CD4-positive, alpha-beta T cell treated with Interleukin-10 for 1 hour (primary cell): ENCODE measurements around the gene FGD1.

ENCODE experiments used
- DNase-seq: peaks from one replicate; pipeline ENCODE4 v3.0.0-alpha.2; 2020

The FGD1 gene

GRCh38 chrX:54470054-54470760 lies 25.8 kb downstream of the FGD1 start:
- DNase-seq = no peak

- DNase-seq = no peak
These were observed 43.1 kb downstream of the FGD1 start for GRCh38 chrX:54452920-54453319.

- DNase-seq = no peak
These were observed 46.1 kb downstream of the FGD1 start for GRCh38 chrX:54449929-54450328.

DNA sequence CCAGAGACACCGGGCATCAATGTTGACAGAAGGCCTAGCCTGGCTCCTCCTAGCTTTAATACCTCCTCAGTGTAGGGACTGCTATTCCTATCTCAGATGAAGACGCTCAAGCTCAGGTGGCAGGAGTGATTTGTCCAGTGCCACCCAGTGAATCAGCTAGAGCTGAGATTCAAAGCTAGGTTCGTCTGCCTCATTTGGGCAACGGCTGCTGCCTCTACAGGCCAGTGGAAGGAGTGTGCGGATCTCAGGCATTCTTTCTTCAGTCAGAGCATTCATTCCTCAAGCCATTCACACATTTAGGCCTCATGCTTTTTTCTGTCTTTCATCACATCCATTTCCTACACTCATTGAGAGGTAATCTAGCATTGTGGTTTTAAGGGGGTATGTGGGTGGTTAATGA lies 48.6 kb downstream of the FGD1 start:
- no peak for DNase-seq

- DNase-seq = no peak
These were observed 50.0 kb downstream of the FGD1 start for GRCh38 chrX:54446084-54446483.

- DNase-seq = no peak
These were observed 51.3 kb downstream of the FGD1 start for GRCh38 chrX:54444752-54445151.

- DNase-seq = no peak
These were observed 53.2 kb downstream of the FGD1 start for GRCh38 chrX:54442790-54443189.

DNA sequence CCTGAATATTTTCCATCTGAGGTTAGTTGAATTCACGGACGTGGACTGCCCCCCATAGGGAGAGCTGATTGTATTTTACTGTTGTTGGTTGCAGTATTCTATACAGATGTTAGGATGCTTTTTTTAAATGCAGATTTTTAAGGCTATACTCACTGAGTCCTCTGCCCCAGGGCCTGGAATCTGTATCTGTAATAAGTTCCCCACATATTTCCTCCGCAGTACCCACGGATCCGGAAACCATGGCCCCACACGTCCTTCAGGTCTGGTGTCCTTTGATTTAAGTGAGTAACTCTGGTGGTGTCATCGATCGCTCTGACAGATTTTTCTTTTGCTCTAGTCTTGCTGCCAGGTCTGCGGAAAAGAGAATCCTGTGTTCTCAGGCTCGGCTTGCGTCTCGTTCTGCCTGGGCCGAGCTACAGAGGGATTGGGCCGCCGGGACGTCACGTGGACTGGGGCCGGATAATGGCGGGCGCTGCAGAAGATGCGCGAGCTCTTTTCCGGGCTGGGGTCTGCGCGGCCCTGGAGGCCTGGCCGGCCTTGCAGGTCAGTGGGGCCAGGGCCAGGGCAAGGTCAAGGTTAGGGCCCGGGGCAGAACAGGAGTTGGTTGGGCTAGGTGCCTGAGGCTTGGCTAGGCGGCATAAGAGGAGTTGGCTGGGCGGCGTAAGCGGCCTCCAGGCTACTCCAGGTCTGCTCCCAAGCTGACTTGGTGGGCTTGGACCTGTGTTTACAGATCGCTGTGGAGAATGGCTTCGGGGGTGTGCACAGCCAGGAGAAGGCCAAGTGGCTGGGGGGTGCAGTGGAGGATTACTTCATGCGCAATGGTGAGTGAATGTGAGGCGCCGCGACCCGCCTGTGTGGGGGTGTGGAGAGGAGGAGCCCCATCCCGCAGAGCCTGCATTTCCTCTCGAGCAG lies 55.8 kb downstream of the FGD1 start, which contains the start of gene TSR2:
Gene TSR2 (plus strand): TSS at position 445 of the 912 bp plus-strand sequence. CDS start 18 bp downstream, at position 463.
- DNase-seq = peak; percentile 84

GRCh38 chrX:54435121-54435520 lies 60.9 kb downstream of the FGD1 start:
- DNase-seq = no peak

DNA sequence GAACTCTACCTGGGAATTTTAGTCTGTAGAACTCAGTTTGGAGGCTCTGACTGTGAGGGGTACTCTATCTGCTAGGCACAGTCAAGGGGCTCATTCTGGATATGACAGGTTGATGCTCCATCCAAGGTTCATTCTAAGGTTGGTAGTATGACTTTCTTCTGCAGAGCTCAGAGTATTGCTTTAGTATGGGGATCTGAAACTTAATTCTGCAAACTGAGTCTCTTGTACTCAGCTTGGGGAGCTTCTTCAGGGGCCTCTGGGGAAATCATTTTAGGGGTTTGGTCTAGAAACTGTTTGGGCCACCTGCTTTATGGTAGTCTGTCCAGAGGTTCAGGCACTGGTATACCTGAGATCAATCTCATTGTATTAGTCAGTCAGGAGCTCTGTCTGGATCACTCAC lies 65.5 kb downstream of the FGD1 start:
- DNase-seq = no peak

DNA sequence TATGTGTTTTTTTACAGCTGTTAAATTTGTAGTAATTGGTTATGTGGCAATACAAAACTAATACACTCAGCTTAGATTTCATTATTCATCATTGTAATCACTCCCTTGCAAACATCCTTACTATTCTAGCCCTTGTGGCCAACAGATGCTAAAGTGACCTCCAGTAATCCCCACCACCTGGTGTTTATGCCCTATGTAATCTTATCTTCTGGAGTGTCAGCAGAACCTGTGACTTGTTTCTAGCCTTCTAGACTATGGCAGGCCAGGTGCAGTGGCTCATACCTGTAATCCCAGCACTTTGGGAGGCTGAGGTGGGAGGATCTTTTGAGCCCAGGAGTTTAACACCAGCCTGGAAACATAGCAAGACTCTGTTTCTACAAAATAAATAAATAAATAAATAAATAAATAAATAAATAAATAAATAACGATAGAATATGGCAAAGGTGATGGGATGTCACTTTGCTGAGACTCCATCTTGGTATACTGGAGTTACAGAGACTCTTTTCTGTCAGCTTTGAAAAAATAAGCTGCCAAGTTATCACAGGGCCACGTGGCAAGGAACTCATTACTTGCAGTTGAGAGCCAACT lies 68.1 kb downstream of the FGD1 start:
- DNase-seq = no peak

GRCh38 chrX:54423161-54423888 lies 72.7 kb downstream of the FGD1 start:
- no peak for DNase-seq

- no peak for DNase-seq
These were observed 73.9 kb downstream of the FGD1 start for GRCh38 chrX:54422168-54422567.

GRCh38 chrX:54419559-54420302 lies 76.3 kb downstream of the FGD1 start:
- DNase-seq = no peak

DNA sequence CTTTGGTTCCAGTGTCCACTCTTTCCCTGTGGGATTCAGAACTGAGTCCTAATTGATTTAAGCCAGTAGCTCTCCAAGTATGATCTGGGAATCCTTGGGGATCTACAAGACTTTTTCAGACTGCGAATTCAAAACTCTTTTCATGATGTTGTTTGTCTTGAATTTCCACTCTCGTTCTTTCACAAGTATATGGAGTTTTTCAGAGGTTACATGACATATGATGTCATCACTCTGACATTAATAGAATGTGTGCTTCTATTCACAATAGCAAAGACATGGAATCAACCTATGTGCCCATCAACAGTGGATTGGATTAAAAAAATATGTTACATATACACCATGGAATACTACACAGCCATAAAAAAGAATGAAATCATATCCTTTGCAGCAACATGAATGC lies 79.1 kb downstream of the FGD1 start:
- DNase-seq = no peak

GRCh38 chrX:54415534-54416350 lies 80.3 kb downstream of the FGD1 start:
- no peak for DNase-seq

- no peak for DNase-seq
These were observed 82.3 kb downstream of the FGD1 start for GRCh38 chrX:54413753-54414152.

GRCh38 chrX:54411732-54412131 lies 84.3 kb downstream of the FGD1 start:
- DNase-seq = no peak

DNA sequence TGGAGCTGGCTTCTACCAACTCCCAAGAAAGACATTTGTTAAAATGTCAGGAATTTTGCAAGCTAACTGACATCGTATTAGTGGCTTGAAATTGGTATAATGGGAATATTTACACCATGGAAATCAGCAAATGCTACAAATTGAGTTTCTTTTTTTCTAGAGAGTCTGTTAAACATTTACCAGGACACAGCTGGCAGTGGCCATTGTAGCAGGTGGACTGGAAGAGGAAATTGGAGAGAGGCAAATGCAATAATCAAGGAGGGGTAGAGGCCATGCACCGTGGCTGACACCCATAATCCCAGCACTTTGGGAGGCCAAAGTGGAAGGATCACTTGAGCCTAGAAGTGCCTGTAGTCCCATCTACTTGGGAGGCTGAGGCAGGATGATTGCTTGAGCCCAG lies 88.8 kb downstream of the FGD1 start:
- no peak for DNase-seq

- no peak for DNase-seq
These were observed 98.9 kb downstream of the FGD1 start for GRCh38 chrX:54397113-54397512.
